Sigmoid colon (tissue), 4 donors: ENCODE data around the gene PTPRE.

Experiments used
- CTCF ChIP-seq, 4 experiments: fragments of 450-650 bp in 3 of 4; fragments of 200-600 bp in 1 of 4; IDR thresholded peaks; one replicate each; pipeline ENCODE4 v1.5.1; 2016 to 2019; ENCODE audit warnings: antibody characterized with exemption in 4 of 4, mild to moderate bottlenecking in 3 of 4, moderate library complexity in 2 of 4
- EP300 ChIP-seq, 4 donors: sonication (generic); formaldehyde crosslinking; IDR thresholded peaks; one replicate each; pipeline ENCODE4 v1.6.1; 2017; ENCODE audit warnings: antibody characterized with exemption in 4 of 4
- POLR2A ChIP-seq, 2 donors: fragments of 450-650 bp; IDR thresholded peaks; one replicate each; pipeline ENCODE4 v1.6.1; 2016; ENCODE audit warnings: antibody characterized with exemption in 2 of 2, mild to moderate bottlenecking in 2 of 2, moderate library complexity in 2 of 2
- POLR2AphosphoS5 ChIP-seq, 4 donors: sonication (generic); formaldehyde crosslinking; IDR thresholded peaks; one replicate each; pipeline ENCODE4 v1.6.1; 2017; ENCODE audit warnings: antibody characterized with exemption in 4 of 4

- TF ChIP-seq POLR2A (IDR thresholded peaks at IDR 0.05) = no peak
- no peak for TF ChIP-seq CTCF (IDR thresholded peaks at IDR 0.05)
- no peak for TF ChIP-seq EP300 (IDR thresholded peaks at IDR 0.05)
- no peak for TF ChIP-seq POLR2AphosphoS5 (IDR thresholded peaks at IDR 0.05)
Measured at GRCh38 chr10:127882801-127883459, 24.0 kb upstream of the PTPRE start.
